Thyroid gland (tissue), 4 donors: Measurements from ENCODE around the gene PKP3. TPM values are rescaled to one million over a fixed set of nuclear protein-coding genes. Genes with fewer than 3 reads are reported as not detected.
"Not testable (repeated sequence)": the region's sequence is repeated elsewhere in the genome, so short reads cannot be mapped to it uniquely, and the experiment has no call there.

Source experiments
- DNase-seq, 2 donors: peaks; one replicate each; pipeline ENCODE4 v3.0.0-alpha.2; 2019
- H3K27ac ChIP-seq, 3 donors: fragments of 200-600 bp; sonication (generic); 1 replicate in 2 of 3; 2 replicates in 1 of 3; pipeline ENCODE4 v1.5.1; 2016 to 2019; ENCODE audit warnings: mild to moderate bottlenecking in 1 of 3, moderate library complexity in 1 of 3
- H3K27me3 ChIP-seq: fragments of 200-600 bp; sonication (generic); one replicate; pipeline ENCODE4 v1.5.1; 2019
- H3K36me3 ChIP-seq, 2 donors: fragments of 200-600 bp; sonication (generic); one replicate each; pipeline ENCODE4 v1.5.1; 2016 to 2019
- H3K4me1 ChIP-seq, 2 donors: fragments of 200-600 bp; sonication (generic); one replicate each; pipeline ENCODE4 v1.5.1; 2017 to 2019
- H3K4me3 ChIP-seq, 3 donors: fragments of 200-600 bp; sonication (generic); replicated peaks in 1 of 3; 1 replicate in 2 of 3; 2 replicates in 1 of 3; pipeline ENCODE4 v1.5.1; 2016; ENCODE audit warnings: mild to moderate bottlenecking in 1 of 3
- H3K9me3 ChIP-seq: fragments of 200-600 bp; sonication (generic); one replicate; pipeline ENCODE4 v1.5.1; 2017
- POLR2A ChIP-seq, 2 donors: fragments of 450-650 bp; IDR thresholded peaks; one replicate each; pipeline ENCODE4 v1.6.1; 2017; ENCODE audit warnings: antibody characterized with exemption in 2 of 2, mild to moderate bottlenecking in 2 of 2, moderate library complexity in 1 of 2
- WGBS, 2 donors: methylation state at CpG; one replicate each; pipeline ENCODE4 v1.1.5; 2017; 5-methylcytosine and 5-hydroxymethylcytosine counted together
- intact Hi-C: fragments of 100-400 bp; cut with DNase I; formaldehyde crosslinking; loops from one replicate; pipeline ENCODE4 v1.15.1; 2023
- total RNA-seq, 4 donors: library from RNA; depleted of rRNA; stranded (reverse); fragments of >200 nt; gene quantifications; one replicate each; pipeline ENCODE4 v1.2.3, GENCODE V29; 2016
- TF ChIP-seq, protein P1 (sequence below), 6 experiments: fragments of 200-600 bp in 3 of 6; fragments of 450-650 bp in 3 of 6; sonication (generic) in 3 of 6; IDR thresholded peaks; one replicate each; pipeline ENCODE4 v1.5.1; 2016 to 2019; ENCODE audit warnings: antibody characterized with exemption in 6 of 6, mild to moderate bottlenecking in 2 of 6, inconsistent platforms in 1 of 6, moderate library complexity in 1 of 6

PKP3 gene
- total RNA-seq, 4 donors from 2014 or later, result 30.4 to 58.4 (median 46.9) TPM

DNA sequence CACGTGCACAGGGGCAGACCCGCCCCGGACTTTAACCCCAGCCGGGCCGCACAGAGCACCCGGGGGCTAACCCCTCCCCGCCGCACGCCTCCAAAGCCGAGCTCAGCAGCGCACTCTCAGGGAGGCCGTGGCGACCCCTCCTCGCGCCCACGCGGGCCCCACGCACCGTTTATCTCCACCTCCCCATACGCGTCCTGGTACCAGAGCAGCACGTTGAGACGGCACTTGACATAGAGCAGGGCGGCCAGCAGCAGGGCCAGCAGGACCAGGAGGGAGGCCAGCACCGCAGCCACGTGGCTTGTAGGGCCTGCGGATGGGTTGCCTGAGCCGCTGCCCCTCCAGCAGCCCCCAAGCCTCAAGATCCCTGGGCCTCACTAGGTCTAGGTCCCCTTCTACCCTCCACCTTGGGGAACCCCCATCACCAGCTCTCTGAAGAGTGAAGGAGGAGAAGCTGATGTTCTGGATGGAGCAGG, 13.7 kb downstream of the PKP3 start:
- H3K27me3 ChIP-seq, result no peaks in the 10 kb centered on the region
- 87 to 92% methylated on average over 22 to 28 of the region's 28 CpGs for WGBS, 2 donors
- intact Hi-C loops, result no loop called here
- no peaks in the 10 kb centered on the region for H3K9me3 ChIP-seq
- peaks cover 0 to 5% of the 10 kb centered on the region in 2 donors for H3K4me1 ChIP-seq
- no peak for TF ChIP-seq POLR2A (IDR thresholded peaks at IDR 0.05)
- TF ChIP-seq, protein P1, sequence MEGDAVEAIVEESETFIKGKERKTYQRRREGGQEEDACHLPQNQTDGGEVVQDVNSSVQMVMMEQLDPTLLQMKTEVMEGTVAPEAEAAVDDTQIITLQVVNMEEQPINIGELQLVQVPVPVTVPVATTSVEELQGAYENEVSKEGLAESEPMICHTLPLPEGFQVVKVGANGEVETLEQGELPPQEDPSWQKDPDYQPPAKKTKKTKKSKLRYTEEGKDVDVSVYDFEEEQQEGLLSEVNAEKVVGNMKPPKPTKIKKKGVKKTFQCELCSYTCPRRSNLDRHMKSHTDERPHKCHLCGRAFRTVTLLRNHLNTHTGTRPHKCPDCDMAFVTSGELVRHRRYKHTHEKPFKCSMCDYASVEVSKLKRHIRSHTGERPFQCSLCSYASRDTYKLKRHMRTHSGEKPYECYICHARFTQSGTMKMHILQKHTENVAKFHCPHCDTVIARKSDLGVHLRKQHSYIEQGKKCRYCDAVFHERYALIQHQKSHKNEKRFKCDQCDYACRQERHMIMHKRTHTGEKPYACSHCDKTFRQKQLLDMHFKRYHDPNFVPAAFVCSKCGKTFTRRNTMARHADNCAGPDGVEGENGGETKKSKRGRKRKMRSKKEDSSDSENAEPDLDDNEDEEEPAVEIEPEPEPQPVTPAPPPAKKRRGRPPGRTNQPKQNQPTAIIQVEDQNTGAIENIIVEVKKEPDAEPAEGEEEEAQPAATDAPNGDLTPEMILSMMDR (IDR thresholded peaks at IDR 0.05), result no peak
- no peak overlapping the region for H3K4me3 ChIP-seq
- no peak for DNase-seq
- no peak overlapping the region for H3K27ac ChIP-seq
- peaks cover 0 to 9% of the 10 kb centered on the region in 2 donors for H3K36me3 ChIP-seq

DNA sequence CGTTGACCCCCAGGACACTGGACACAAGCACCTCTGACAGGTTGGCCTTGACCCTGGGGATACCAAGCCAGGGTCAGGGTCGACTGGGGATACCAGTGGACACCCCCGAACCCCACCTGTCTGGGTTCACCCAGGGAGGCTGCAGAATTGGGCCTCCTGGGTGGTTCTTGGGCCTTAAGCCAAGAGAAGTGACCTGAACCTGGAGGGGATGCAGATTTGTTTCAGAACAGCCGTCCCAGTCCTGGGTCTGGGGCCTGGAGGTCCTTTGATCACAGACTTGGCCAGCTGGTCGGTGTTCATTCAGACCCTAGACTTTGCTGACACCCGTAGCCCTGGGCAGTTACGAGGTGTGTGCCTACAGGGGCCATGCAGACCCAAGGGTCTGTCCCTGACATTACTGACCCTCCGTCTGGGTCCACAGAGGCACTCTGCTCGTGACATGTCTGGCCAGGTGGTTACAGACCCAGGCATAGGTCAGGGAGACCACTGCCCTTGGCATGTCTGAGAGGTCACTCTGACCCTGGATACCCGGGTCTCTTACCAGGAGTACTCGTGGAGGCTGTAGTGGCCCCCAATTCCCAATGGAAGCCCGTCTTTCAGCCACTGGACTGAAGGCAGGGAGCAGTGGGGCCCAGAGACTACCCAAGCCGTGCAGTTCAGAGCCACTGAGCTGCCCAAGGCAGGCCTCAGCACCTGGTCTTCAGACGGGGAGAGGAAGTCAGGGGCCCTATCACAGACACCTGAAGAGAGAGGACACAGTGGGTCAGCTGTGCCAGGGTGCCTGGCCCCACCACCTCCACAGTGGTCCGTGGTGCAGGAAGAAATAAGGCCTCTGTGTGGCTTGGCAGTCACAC, 14.4 kb downstream of the PKP3 start:
- no peak overlapping the region for H3K4me3 ChIP-seq
- WGBS, 2 donors, result 92 to 95% methylated on average over 12 to 13 of the region's 15 CpGs
- no peak for DNase-seq
- peaks cover 0 to 7% of the 10 kb centered on the region in 2 donors for H3K36me3 ChIP-seq
- no peaks in the 10 kb centered on the region for H3K27me3 ChIP-seq
- H3K27ac ChIP-seq, result no peak overlapping the region
- no peaks in the 10 kb centered on the region for H3K9me3 ChIP-seq
- TF ChIP-seq, protein P1 (IDR thresholded peaks at IDR 0.05), result no peak
- TF ChIP-seq POLR2A (IDR thresholded peaks at IDR 0.05), result no peak
- intact Hi-C loops, result no loop called here
- H3K4me1 ChIP-seq, result peaks cover 4 to 12% of the 10 kb centered on the region in 2 donors

DNA sequence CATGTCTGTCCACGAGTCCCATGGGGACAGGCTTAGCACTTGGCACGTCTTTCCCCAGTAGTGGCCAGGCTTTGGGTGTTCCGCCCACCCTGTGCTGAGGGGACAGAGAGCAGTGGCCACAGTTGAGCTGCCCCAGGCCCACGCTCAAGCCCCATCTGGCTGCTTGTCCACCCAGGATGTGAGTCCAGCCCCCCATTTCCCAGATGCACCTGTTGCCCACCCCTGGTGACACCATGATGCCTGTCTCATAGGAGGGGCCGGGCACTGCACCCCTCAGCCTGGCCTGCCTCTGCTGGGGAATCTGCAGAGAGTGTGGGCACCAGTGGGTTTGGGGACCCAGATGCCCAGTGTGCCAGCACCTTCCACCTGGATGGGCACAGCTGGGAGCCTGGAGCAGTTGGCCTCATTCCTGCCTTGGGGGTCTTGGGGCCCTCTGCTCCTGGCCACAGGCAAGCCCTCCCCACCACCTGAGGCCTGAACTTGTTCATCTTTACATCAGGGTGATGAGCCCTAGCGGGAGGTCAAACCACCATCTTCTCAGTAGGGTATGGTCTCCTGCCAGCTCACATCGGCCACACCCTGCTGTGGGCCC, 15.1 kb downstream of the PKP3 start:
- 92% methylated on average over 6 of the region's 7 CpGs; no CpG with 5 or more reads in 1 of the 2 donors for WGBS, 2 donors
- no peak overlapping the region for H3K4me3 ChIP-seq
- TF ChIP-seq POLR2A (IDR thresholded peaks at IDR 0.05), result no peak
- TF ChIP-seq, protein P1 (IDR thresholded peaks at IDR 0.05), result no peak
- H3K36me3 ChIP-seq, result peaks cover 0 to under 1% of the 10 kb centered on the region in 2 donors
- H3K27ac ChIP-seq, result no peak overlapping the region
- intact Hi-C loops, result no loop called here
- H3K4me1 ChIP-seq, result peaks cover 4 to 13% of the 10 kb centered on the region in 2 donors
- H3K27me3 ChIP-seq, result no peaks in the 10 kb centered on the region
- DNase-seq, result no peak
- no peaks in the 10 kb centered on the region for H3K9me3 ChIP-seq

DNA sequence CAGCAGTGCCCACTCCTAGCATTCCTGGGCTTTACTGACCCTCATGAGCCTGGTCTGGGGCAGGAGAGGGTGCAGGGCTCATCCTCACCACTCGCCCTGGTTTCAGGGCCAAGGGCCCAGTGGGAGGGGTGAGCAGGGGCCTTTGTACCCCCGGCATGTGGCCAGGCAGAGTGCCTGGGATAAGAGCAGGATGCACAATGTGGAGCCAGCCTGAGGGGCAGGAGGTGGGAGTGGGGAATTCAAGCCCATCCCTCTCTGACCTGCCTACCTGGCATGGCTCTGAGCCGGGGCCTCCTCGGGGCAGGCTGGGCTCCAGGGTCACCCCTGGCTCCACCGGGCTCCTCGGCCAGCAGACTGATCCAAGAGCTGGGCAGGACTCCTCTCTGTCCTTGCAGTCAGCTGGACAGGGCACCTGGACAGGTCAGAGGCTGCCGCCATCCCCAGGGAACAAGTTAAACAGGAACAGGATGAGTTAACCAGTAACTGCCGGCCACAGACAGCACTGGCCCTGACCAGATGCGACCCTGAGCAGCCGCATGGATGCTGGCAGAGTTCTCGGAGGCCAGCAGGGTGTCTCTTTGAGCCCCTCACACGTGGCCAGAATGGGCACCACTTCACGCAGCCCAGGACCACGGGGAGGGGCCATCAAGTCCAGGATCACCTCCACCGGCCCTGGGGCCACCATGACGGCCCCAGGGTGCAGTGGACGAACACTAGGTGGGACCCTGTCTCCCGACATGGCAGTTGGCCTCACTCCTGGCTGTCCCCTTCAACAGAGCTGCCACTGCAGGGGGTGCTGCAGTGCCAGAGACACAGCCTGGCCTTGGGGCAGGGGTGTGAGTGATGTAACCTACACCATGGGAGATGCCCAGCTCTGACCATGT, 15.8 kb downstream of the PKP3 start:
- Histone ChIP-seq H3K27ac (no peak overlapping the region), H3K36me3 (no peaks in the 10 kb centered on the region), H3K4me1 (peaks cover 4 to 13% of the 10 kb centered on the region in 2 donors), H3K4me3 (no peak overlapping the region), H3K27me3 (no peaks in the 10 kb centered on the region), H3K9me3 (no peaks in the 10 kb centered on the region)
- intact Hi-C loops, result no loop called here
- 70 to 90% methylated on average over 3 to 5 of the region's 18 CpGs for WGBS, 2 donors
- no peak for DNase-seq
- no peak for TF ChIP-seq POLR2A (IDR thresholded peaks at IDR 0.05)
- TF ChIP-seq, protein P1 (IDR thresholded peaks at IDR 0.05), result no peak

DNA sequence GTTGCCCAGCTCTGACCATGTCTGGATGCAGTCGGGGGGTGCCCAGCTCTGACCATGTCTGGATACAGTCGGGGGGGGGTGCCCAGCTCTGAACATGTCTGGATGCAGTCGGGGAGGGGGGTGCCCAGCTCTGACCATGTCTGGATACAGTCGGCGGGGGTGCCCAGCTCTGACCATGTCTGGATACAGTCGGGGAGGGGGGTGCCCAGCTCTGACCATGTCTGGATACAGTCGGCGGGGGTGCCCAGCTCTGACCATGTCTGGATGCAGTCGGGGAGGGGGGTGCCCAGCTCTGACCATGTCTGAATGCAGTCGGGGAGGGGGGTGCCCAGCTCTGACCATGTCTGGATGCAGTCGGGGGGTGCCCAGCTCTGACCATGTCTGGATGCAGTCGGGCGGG, 16.7 kb downstream of the PKP3 start:
- H3K27ac ChIP-seq, H3K4me3 ChIP-seq, DNase-seq, H3K9me3 ChIP-seq, intact Hi-C loops, H3K36me3 ChIP-seq, H3K27me3 ChIP-seq: not testable (repeated sequence)
- H3K4me1 ChIP-seq, result peaks cover 9 to 19% of the 10 kb centered on the region in 2 donors
- WGBS, 2 donors, result no CpG with 5 or more reads among the region's 13 CpGs

DNA sequence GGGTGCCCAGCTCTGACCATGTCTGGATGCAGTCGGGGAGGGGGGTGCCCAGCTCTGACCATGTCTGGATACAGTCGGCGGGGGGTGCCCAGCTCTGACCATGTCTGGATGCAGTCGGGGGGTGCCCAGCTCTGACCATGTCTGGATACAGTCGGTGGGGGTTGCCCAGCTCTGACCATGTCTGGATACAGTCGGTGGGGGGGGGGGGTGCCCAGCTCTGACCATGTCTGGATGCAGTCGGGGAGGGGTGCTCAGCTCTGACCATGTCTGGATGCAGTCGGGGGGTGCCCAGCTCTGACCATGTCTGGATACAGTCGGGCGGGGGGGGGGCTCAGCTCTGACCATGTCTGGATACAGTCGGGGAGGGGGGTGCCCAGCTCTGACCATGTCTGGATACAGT, 17.5 kb downstream of the PKP3 start:
- WGBS, 2 donors, result no CpG with 5 or more reads among the region's 11 CpGs
- H3K27ac ChIP-seq, H3K27me3 ChIP-seq, H3K36me3 ChIP-seq, H3K4me3 ChIP-seq, intact Hi-C loops, H3K9me3 ChIP-seq, DNase-seq: not testable (repeated sequence)
- peaks cover 14 to 22% of the 10 kb centered on the region in 2 donors for H3K4me1 ChIP-seq
